Measurements from ENCODE around the gene S100A7A.

S100A7A gene

GRCh38 chr1:153429266-153430165 is 13.2 kb downstream of the S100A7A start:
- no peak overlapping the region for H3K27ac ChIP-seq
- TF ChIP-seq ZFX (IDR thresholded peaks at IDR 0.05) (no peak), CTCF (conservative IDR thresholded peaks at IDR 0.05) (no peak)

GRCh38 chr1:153430166-153430553 is 13.8 kb downstream of the S100A7A start:
- TF ChIP-seq CTCF (conservative IDR thresholded peaks at IDR 0.05) (no peak), ZFX (IDR thresholded peaks at IDR 0.05) (no peak)

GRCh38 chr1:153430561-153430960 is 14.2 kb downstream of the S100A7A start:
- TF ChIP-seq CTCF (conservative IDR thresholded peaks at IDR 0.05) (no peak), ZFX (IDR thresholded peaks at IDR 0.05) (no peak)
- H3K27ac ChIP-seq = no peak overlapping the region

More at GRCh38 chr1:153430166-153430553, 13.8 kb downstream of the S100A7A start:
- H3K27ac ChIP-seq = no peak overlapping the region

GRCh38 chr1:153431002-153431401 is 14.7 kb downstream of the S100A7A start:
- TF ChIP-seq ZFX (IDR thresholded peaks at IDR 0.05) (no peak), CTCF (conservative IDR thresholded peaks at IDR 0.05) (no peak)
- H3K27ac ChIP-seq = no peak overlapping the region

- no peak overlapping the region for H3K27ac ChIP-seq
- TF ChIP-seq CTCF (conservative IDR thresholded peaks at IDR 0.05) (no peak), ZFX (IDR thresholded peaks at IDR 0.05) (no peak)
Measured at GRCh38 chr1:153431427-153431826, 15.1 kb downstream of the S100A7A start.

- H3K27ac ChIP-seq = no peak overlapping the region
- TF ChIP-seq ZFX (IDR thresholded peaks at IDR 0.05) (no peak), CTCF (conservative IDR thresholded peaks at IDR 0.05) (no peak)
Measured at GRCh38 chr1:153431928-153432327, 15.6 kb downstream of the S100A7A start.

GRCh38 chr1:153432874-153433681 is 16.8 kb downstream of the S100A7A start:
- no peak for TF ChIP-seq ZFX (IDR thresholded peaks at IDR 0.05)
- TF ChIP-seq CTCF (conservative IDR thresholded peaks at IDR 0.05) = no peak
- no peak overlapping the region for H3K27ac ChIP-seq
